PC-3 (cell line): ENCODE data around the gene C1QTNF6. TPM values are rescaled to one million over a fixed set of nuclear protein-coding genes. Genes with fewer than 3 reads are reported as not detected.

Source experiments
- ATAC-seq: fragments of 200-7000 bp; cut with Tn5 transposase; 2 replicates; pipeline ENCODE4 v1.9.1; 2020; ENCODE audit warnings: mild to moderate bottlenecking, moderate library complexity
- BruUV-seq: library from RNA; stranded (reverse); fragments of 400-500 nt; replicated peaks from 2 replicates; lab custom pipeline; 2021; lab: Mats Ljungman, UMichigan
- CTCF ChIA-PET: fragments of 300-600 bp; sonication (Branson Sonifier 250); formaldehyde crosslinking; loops from one replicate; lab custom pipeline; 2022; ENCODE audit warnings: antibody characterized with exemption; lab: Charles Lee
- POLR2A ChIA-PET: fragments of 300-600 bp; sonication (Branson Sonifier 250); formaldehyde crosslinking; loops from one replicate; lab custom pipeline; 2022; ENCODE audit warnings: antibody characterized with exemption; ENCODE audit not compliant: unreplicated experiment; lab: Charles Lee
- DNase-seq: peaks from one replicate; pipeline ENCODE4 v3.0.0-alpha.2; 2015
- H2AFZ ChIP-seq: fragments of 300-600 bp; sonication (generic); 2 replicates; pipeline ENCODE4 v1.6.0; 2016; ENCODE audit warnings: antibody characterized with exemption, low read length
- H3F3A ChIP-seq: fragments of 300-600 bp; sonication (generic); one replicate; pipeline ENCODE4 v1.6.0; 2017; ENCODE audit warnings: antibody characterized with exemption, low read length, control low read depth, mild to moderate bottlenecking; ENCODE audit not compliant: unreplicated experiment
- H3K27ac ChIP-seq: fragments of 300-600 bp; sonication (generic); 2 replicates; pipeline ENCODE4 v1.5.1; 2016; ENCODE audit warnings: mild to moderate bottlenecking, low read length
- H3K27me3 ChIP-seq: fragments of 300-600 bp; sonication (generic); 2 replicates; pipeline ENCODE4 v1.6.1; 2016; ENCODE audit warnings: low read length, mixed read lengths
- H3K36me3 ChIP-seq: fragments of 300-600 bp; sonication (generic); 2 replicates; pipeline ENCODE4 v1.6.1; 2016; ENCODE audit warnings: low read depth, mixed run types, low read length, mixed read lengths
- H3K4me1 ChIP-seq: fragments of 300-600 bp; sonication (generic); 2 replicates; pipeline ENCODE4 v1.5.1; 2016; ENCODE audit warnings: low read length; ENCODE audit not compliant: insufficient read depth
- H3K4me2 ChIP-seq: fragments of 300-600 bp; sonication (generic); 2 replicates; pipeline ENCODE4 v1.6.0; 2016; ENCODE audit warnings: low read length
- H3K4me3 ChIP-seq: fragments of 300-600 bp; sonication (generic); 2 replicates; pipeline ENCODE4 v1.5.1; 2016; ENCODE audit warnings: mild to moderate bottlenecking, low read length, mixed read lengths
- H3K79me2 ChIP-seq: fragments of 300-600 bp; sonication (generic); 2 replicates; pipeline ENCODE4 v1.6.1; 2017; ENCODE audit warnings: low read length, mixed read lengths
- H3K9ac ChIP-seq: fragments of 300-600 bp; sonication (generic); 2 replicates; pipeline ENCODE4 v1.6.0; 2016; ENCODE audit warnings: mild to moderate bottlenecking, low read length
- H3K9me2 ChIP-seq: fragments of 300-600 bp; sonication (generic); replicated peaks from 2 replicates; pipeline ENCODE4 v1.6.1; 2016; ENCODE audit warnings: mixed run types, low read length, mixed read lengths
- H3K9me3 ChIP-seq: fragments of 300-600 bp; sonication (generic); 2 replicates; pipeline ENCODE4 v1.6.1; 2016; ENCODE audit warnings: low read length, mixed read lengths
- H4K20me1 ChIP-seq: fragments of 300-600 bp; sonication (generic); 2 replicates; pipeline ENCODE4 v1.6.1; 2016; ENCODE audit warnings: low read length, mixed read lengths
- CTCF ChIP-seq: fragments of 300-600 bp; sonication (generic); conservative IDR thresholded peaks from 2 replicates; pipeline ENCODE4 v1.5.1; 2017; ENCODE audit warnings: antibody characterized with exemption, low read depth, mild to moderate bottlenecking, low read length
- EZH2 ChIP-seq: fragments of 300-600 bp; sonication (generic); IDR thresholded peaks from one replicate; pipeline ENCODE4 v1.6.1; 2017; ENCODE audit warnings: antibody characterized with exemption, mild to moderate bottlenecking, low read length; ENCODE audit not compliant: unreplicated experiment
- EZH2phosphoT487 ChIP-seq: fragments of 300-600 bp; sonication (generic); IDR thresholded peaks from 2 replicates; pipeline ENCODE4 v1.6.1; 2018; ENCODE audit warnings: mild to moderate bottlenecking, antibody characterized with exemption, low read length, borderline replicate concordance
- intact Hi-C: fragments of 100-400 bp; cut with micrococcal nuclease; formaldehyde crosslinking; loops from 2 replicates; pipeline ENCODE4 v1.9.0; 2023
- total RNA-seq: library from RNA; depleted of rRNA; stranded (reverse); fragments of >200 nt; gene quantifications from 2 replicates; pipeline ENCODE4 v1.2.3, GENCODE V29; 2014

The C1QTNF6 gene
- total RNA-seq, 1 experiment from 2014 or later = 3.8 TPM

DNA sequence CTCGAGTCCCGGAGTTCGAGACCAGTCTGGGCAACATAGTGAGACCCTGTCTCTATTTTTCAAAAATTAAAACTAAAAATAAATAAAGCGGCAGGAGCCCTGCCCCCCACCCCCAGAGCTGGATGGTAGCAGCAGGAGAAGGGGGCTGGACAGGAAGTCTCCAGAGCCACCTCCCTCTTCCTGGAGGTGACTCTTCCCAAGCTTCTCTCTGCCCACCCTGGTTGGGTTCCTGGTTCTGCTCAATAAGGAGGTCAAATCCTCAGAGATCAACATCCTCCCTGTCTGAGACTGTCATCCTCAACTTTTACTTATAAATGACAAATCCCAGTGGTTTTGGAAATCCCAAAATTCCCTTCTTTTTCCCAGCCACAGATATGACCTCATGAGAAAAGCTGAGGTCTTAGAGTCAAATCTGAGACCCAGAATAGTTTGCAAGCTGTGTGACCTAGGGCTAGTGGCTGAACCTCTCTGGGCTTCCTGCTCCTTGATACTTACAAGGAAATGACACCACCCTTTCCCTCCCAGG, 987 bp downstream of the C1QTNF6 start:
- ChIA-PET CTCF (no interaction called here), POLR2A (no interaction called here)
- Histone ChIP-seq H2AFZ (no peak overlapping the region), H3K9ac (peak overlapping the region; percentile 80), H4K20me1 (no peaks in the 10 kb centered on the region), H3K9me2 (no peaks in the 10 kb centered on the region), H3K27ac (peak overlapping the region; percentile 96), H3K4me1 (peaks cover 56% of the 10 kb centered on the region), H3K4me2 (peak overlapping the region; percentile 79), H3K79me2 (0 out of 2 replicates have a peak, but pooled peaks cover 4% of the 10 kb centered on the region), H3K4me3 (peak overlapping the region; percentile 56; the same call in 1 of the 2 replicates), H3K36me3 (no peaks in the 10 kb centered on the region), H3K9me3 (no peaks in the 10 kb centered on the region), H3F3A (peaks cover 4% of the 10 kb centered on the region), H3K27me3 (no peaks in the 10 kb centered on the region)
- no peak for ATAC-seq
- TF ChIP-seq EZH2phosphoT487 (no peak), EZH2 (no peak), CTCF (no peak)
- intact Hi-C loops = no loop called here
- BruUV-seq = no TSS peak
- no peak for DNase-seq

- H4K20me1 ChIP-seq = no peaks in the 10 kb centered on the region
- no TSS peak for BruUV-seq
- CTCF ChIA-PET = no interaction called here
- no peak for TF ChIP-seq EZH2phosphoT487
- no peak for TF ChIP-seq CTCF
- TF ChIP-seq EZH2 = no peak
- H3K9me3 ChIP-seq = no peaks in the 10 kb centered on the region
- peaks cover 4% of the 10 kb centered on the region for H3F3A ChIP-seq
- no peak overlapping the region for H3K4me3 ChIP-seq
- H3K9me2 ChIP-seq = no peaks in the 10 kb centered on the region
- peak overlapping the region; percentile 96; the same call in 1 of the 2 replicates for H3K27ac ChIP-seq
- no peak for ATAC-seq
- DNase-seq = peak; percentile 60
- H3K79me2 ChIP-seq = 0 out of 2 replicates have a peak, but pooled peaks cover 4% of the 10 kb centered on the region
- no peaks in the 10 kb centered on the region for H3K27me3 ChIP-seq
- POLR2A ChIA-PET = no interaction called here
- peak overlapping the region; percentile 79; the same call in 1 of the 2 replicates for H3K4me2 ChIP-seq
- peaks cover 50% of the 10 kb centered on the region for H3K4me1 ChIP-seq
- H3K36me3 ChIP-seq = no peaks in the 10 kb centered on the region
- H2AFZ ChIP-seq = no peak overlapping the region
- H3K9ac ChIP-seq = 0 out of 2 replicates have a peak overlapping the region, but pooled peaks have one; percentile 80
- intact Hi-C loops = no loop called here
Measured at GRCh38 chr22:37186228-37186996, 1.6 kb downstream of the C1QTNF6 start.
